ENCODE measurements around the gene RNASEH2B.

GRCh38 chr13:50914848-50915247 lies 5.3 kb downstream of the RNASEH2B start:
- TF ChIP-seq, protein P1, sequence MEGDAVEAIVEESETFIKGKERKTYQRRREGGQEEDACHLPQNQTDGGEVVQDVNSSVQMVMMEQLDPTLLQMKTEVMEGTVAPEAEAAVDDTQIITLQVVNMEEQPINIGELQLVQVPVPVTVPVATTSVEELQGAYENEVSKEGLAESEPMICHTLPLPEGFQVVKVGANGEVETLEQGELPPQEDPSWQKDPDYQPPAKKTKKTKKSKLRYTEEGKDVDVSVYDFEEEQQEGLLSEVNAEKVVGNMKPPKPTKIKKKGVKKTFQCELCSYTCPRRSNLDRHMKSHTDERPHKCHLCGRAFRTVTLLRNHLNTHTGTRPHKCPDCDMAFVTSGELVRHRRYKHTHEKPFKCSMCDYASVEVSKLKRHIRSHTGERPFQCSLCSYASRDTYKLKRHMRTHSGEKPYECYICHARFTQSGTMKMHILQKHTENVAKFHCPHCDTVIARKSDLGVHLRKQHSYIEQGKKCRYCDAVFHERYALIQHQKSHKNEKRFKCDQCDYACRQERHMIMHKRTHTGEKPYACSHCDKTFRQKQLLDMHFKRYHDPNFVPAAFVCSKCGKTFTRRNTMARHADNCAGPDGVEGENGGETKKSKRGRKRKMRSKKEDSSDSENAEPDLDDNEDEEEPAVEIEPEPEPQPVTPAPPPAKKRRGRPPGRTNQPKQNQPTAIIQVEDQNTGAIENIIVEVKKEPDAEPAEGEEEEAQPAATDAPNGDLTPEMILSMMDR (IDR thresholded peaks at IDR 0.05): no peak
- no peak for TF ChIP-seq POLR2A (IDR thresholded peaks at IDR 0.05)
- TF ChIP-seq POLR2AphosphoS5 (IDR thresholded peaks at IDR 0.05): no peak

Measured in breast epithelium (tissue), 3 donors.